T follicular helper cell (primary cell): ENCODE measurements around the gene TEDC2.
"Not testable (repeated sequence)": the region's sequence is repeated elsewhere in the genome, so short reads cannot be mapped to it uniquely, and the experiment has no call there.

Source experiments
- DNase-seq: peaks from one replicate; pipeline ENCODE4 v3.0.0-alpha.2; 2020; ENCODE audit warnings: low read depth

TEDC2 gene

GRCh38 chr16:2476345-2476720 lies 16.4 kb downstream of the TEDC2 start:
- no peak for DNase-seq

DNA sequence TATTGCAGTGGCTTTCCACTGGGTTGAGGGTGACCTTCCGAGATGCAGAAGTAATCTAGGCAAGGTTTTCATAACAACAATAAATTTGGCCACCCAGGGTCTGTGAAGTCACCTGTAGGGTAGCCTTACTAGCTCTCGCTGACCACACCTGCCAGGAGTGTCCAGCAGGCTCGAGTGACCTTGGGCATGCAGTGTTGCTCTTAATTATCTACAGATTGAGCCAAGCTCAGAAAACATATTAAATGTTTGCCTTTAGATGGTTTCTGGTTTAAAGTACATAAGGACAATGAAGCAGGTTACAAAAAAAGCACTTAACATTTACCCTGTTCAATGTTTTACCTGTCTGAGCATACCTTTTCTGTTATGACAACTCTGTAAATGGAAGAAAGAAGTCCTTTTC lies 16.8 kb downstream of the TEDC2 start:
- no peak for DNase-seq

- DNase-seq = no peak
These were observed 17.4 kb downstream of the TEDC2 start for GRCh38 chr16:2477327-2477726.

- DNase-seq = no peak
These were observed 18.4 kb downstream of the TEDC2 start for GRCh38 chr16:2478279-2478678.

GRCh38 chr16:2479996-2480395 lies 20.1 kb downstream of the TEDC2 start:
- not testable (repeated sequence) for DNase-seq

GRCh38 chr16:2480948-2481347 lies 21.0 kb downstream of the TEDC2 start:
- DNase-seq = no peak

GRCh38 chr16:2481676-2482075 lies 21.8 kb downstream of the TEDC2 start:
- DNase-seq = no peak

DNA sequence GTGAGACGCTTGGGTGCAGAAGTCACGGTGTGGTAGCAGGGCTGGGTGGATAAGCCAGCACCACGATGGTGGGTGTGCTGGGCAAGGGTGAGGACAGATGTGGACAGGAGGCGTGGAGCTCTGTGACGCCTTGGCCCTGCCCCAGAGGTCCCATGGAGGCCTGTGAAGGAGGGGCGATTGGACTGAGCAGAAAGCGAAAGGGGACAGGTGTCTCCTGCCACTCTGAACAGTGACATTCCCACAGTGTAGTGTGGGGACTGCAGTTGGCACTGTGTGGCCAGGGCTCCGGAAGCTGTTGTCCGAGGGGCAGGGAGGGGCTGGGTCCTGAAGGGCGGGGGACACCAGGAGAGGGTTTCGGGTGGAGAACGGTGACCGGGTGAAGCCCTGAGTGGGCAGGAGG lies 22.3 kb downstream of the TEDC2 start:
- no peak for DNase-seq

DNA sequence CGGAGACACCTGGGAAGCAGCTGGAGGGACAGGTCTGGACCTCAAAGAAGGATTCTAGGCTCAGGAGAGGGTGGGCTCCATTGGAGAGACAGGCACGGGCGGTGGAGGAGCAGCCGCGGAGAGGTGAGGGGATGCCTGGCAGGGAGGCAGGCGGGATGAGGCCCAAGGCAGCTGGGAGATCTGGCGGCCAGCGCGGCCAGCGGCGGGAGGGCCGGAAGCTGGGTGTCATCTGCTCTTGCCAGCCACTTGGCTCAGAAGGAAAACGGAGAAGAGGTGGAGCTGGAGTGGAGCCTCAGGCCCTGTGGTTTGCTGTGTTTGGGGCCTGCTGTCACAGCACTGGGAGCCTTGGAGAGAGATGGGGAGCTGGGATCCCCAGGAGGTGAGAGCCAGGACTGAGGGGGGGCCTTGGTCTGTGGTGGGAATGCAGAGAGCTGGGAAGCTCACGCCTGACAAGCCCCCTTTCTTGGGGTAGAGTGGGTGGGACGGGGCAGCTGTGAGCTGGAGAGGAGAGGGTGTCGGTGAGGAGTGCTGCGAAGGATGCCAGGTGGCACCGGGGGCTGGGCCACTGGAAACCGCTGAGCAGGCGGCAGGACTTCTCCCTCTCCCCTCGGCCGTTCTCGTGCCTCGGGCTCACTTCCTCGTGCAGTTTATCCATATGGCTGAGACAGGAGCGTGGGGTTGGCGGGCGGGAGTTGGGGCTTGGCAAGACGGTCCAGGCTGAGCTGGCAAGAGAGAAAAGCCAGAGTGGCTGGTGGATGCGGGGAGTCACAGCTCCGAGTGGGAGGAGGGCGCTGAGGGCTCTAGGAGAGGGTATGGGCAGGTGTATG lies 23.0 kb downstream of the TEDC2 start:
- no peak for DNase-seq

- no peak for DNase-seq
These were observed 24.3 kb downstream of the TEDC2 start for GRCh38 chr16:2483939-2484897.

GRCh38 chr16:2484898-2485508 lies 25.1 kb downstream of the TEDC2 start:
- no peak for DNase-seq

- DNase-seq = no peak
These were observed 26.1 kb downstream of the TEDC2 start for GRCh38 chr16:2485811-2486507.

GRCh38 chr16:2486645-2487516 lies 27.0 kb downstream of the TEDC2 start:
- DNase-seq = peak; percentile 73

DNA sequence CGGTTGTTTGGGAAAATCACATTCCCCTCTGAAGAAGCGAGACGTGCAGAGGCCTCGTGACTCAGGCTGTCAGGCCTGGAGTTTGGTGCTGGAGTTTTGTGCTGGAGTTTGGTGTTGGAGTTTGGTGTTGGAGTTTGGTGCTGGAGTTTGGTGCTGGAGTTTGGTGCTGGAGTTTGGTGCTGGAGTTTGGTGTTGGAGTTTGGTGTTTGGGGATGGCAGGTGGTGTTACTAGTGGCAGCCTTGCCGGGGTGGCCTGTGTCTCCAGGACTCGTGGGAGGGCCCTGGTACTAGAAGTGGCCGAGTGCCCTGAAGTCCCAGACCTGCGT lies 27.6 kb downstream of the TEDC2 start:
- no peak for DNase-seq

GRCh38 chr16:2487903-2488531 lies 28.1 kb downstream of the TEDC2 start:
- DNase-seq = no peak

- DNase-seq = no peak
These were observed 29.7 kb downstream of the TEDC2 start for GRCh38 chr16:2489581-2489980.

DNA sequence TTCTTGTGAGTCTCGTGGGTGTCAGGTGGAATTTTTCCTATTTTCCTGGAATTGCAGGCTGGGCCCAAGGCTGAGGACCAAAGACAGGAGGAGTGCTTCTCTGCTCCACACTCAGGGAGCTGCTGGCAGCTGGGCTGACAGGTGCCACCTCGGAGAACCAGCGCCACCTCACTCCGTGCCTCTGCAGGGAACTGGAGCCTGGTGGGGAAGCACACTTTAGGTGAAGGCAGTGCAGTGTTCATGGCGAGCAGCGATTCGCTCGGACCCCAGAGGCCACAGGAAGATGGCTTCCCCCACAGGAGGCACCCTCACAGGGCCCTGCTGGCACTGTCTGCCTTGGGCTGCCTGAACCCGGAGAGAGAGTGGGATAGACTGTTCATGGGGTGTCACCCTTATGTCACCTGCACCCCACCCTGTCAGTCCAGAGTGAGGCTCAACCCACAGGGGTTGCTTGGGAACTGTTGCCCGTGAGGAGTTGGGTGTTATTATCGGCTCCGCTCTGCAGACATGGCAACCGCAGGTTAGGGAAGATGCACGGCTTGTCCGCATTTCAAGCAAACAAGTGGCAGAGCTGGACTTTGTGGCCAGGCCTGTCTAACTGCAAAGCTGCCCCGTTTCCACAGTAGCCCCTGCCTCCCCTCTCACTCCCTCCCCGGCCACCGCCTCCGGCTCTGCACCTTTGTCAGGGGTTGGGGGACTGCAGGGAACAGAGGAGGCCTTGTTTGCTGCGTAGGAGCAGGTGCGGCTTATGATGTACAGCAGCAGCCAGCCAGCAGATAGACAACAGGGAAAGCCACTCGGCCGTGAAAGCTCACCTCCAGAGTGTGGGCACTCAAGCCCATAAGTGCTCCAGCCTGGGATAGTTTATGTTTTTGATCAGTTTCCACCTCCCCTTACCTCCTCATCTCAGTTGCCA lies 30.5 kb downstream of the TEDC2 start:
- no peak for DNase-seq

DNA sequence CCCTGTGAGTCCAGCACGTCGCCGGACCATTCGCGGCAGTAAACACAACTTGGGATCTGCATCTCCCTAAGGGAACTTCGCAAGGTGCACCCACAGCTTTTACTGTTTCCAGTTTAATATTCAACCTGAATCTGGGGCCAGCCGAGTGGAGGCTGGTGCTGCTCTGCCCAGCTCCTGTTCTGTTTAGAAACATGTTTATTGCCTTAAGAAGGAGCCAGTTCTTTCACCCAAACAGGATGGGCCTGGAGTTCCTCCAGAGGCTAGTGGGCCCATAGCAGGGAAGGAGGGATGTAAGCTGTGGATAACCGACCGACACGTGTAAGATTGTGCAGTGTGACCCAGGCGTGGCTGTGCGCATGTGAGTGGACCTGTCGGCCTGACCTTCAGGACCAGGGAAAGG lies 32.4 kb downstream of the TEDC2 start:
- DNase-seq = no peak

- no peak for DNase-seq
These were observed 33.7 kb downstream of the TEDC2 start for GRCh38 chr16:2493605-2494004.

DNA sequence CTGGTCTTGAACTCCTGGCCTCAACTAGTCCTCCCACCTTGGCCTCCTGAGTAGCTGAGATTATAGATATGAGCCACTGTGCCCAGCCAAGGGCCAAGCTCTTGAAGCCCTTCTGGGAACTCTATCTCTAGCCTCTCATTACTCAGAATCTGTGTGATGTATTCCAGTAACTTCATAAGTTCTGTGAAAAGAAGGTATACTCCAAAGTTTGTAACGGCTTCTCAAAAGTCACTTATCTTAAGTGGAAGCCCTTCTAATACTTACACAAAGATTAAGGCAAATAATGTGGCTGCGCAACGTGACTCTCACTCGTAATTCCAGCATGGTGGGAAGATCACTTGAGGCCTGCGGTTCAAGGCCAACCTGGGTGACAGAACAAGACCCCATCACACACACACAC lies 34.7 kb downstream of the TEDC2 start:
- DNase-seq = no peak
